ENCODE measurements around the gene LEUTX. TPM values are rescaled to one million over a fixed set of nuclear protein-coding genes. Genes with fewer than 3 reads are reported as not detected.

Gene LEUTX
- total RNA-seq, 1 donor from 2014 or later, result not detected

GRCh38 chr19:39824143-39825092 lies 45.8 kb downstream of the LEUTX start:
- DNase-seq (ENCODE audit: low spot score), result peak; percentile 93

- DNase-seq (ENCODE audit: low spot score), result no peak
These were observed 46.4 kb downstream of the LEUTX start for GRCh38 chr19:39825093-39825463.

- DNase-seq (ENCODE audit: low spot score), result no peak
These were observed 47.0 kb downstream of the LEUTX start for GRCh38 chr19:39825531-39826076.

GRCh38 chr19:39826311-39826945 lies 47.8 kb downstream of the LEUTX start:
- DNase-seq (ENCODE audit: low spot score), result no peak

- DNase-seq (ENCODE audit: low spot score), result no peak
These were observed 48.6 kb downstream of the LEUTX start for GRCh38 chr19:39827216-39827615.

GRCh38 chr19:39828015-39828653 lies 49.5 kb downstream of the LEUTX start:
- no peak for DNase-seq (ENCODE audit: low spot score)

- no peak for DNase-seq (ENCODE audit: low spot score)
These were observed 50.0 kb downstream of the LEUTX start for GRCh38 chr19:39828654-39829032.

GRCh38 chr19:39829702-39830275 lies 51.1 kb downstream of the LEUTX start:
- DNase-seq (ENCODE audit: low spot score), result no peak

GRCh38 chr19:39830406-39830805 lies 51.8 kb downstream of the LEUTX start:
- no peak for DNase-seq (ENCODE audit: low spot score)

GRCh38 chr19:39830847-39831246 lies 52.2 kb downstream of the LEUTX start:
- DNase-seq (ENCODE audit: low spot score), result no peak

- no peak for DNase-seq (ENCODE audit: low spot score)
These were observed 53.0 kb downstream of the LEUTX start for GRCh38 chr19:39831679-39832078.

GRCh38 chr19:39832341-39833083 lies 53.9 kb downstream of the LEUTX start:
- no peak for DNase-seq (ENCODE audit: low spot score)

- no peak for DNase-seq (ENCODE audit: low spot score)
These were observed 54.5 kb downstream of the LEUTX start for GRCh38 chr19:39833160-39833463.

GRCh38 chr19:39833464-39834286 lies 55.0 kb downstream of the LEUTX start, which contains the start of gene DYRK1B:
Gene DYRK1B, minus strand, starts transcription at chr19:39834162. Its CDS starts 2,295 bp downstream, at chr19:39831867.
- DNase-seq (ENCODE audit: low spot score), result peak; percentile 99

GRCh38 chr19:39834287-39834841 lies 55.7 kb downstream of the LEUTX start:
- no peak for DNase-seq (ENCODE audit: low spot score)

Other genes with a start within 250 kb of the LEUTX start
- 2.4 TPM for gene EID2B, start 246.0 kb upstream of the LEUTX start, total RNA-seq
- 10.4 TPM for gene EID2, start 238.7 kb upstream of the LEUTX start, total RNA-seq
- gene LGALS13, start 176.3 kb upstream of the LEUTX start, total RNA-seq, result not detected
- not detected for gene LGALS16, start 122.9 kb upstream of the LEUTX start, total RNA-seq
- not detected for gene LGALS14, start 74.4 kb upstream of the LEUTX start, total RNA-seq
- gene CLC, start 40.8 kb upstream of the LEUTX start, total RNA-seq, result not detected
- gene DYRK1B, start 55.3 kb downstream of the LEUTX start, total RNA-seq, result 19.7 TPM
- gene FBL, start 67.5 kb downstream of the LEUTX start, total RNA-seq, result 311 TPM
- 37.0 TPM for gene FCGBP, start 155.8 kb downstream of the LEUTX start, total RNA-seq
- gene PSMC4, start 192.3 kb downstream of the LEUTX start, total RNA-seq, result 97.6 TPM
- gene ZNF546, start 218.2 kb downstream of the LEUTX start, total RNA-seq, result 7.9 TPM